Psoas muscle (tissue), 8 donors: ENCODE data around the gene ORM1. TPM values are rescaled to one million over a fixed set of nuclear protein-coding genes. Genes with fewer than 3 reads are reported as not detected.

ENCODE experiments used
- ATAC-seq, 4 donors: fragments of 200-7000 bp; cut with Tn5 transposase; one replicate each; pipeline ENCODE4 v1.9.1; 2020; ENCODE audit warnings: moderate library complexity in 3 of 4, mild to moderate bottlenecking in 2 of 4
- DNase-seq, 2 donors: peaks; one replicate each; pipeline ENCODE4 v3.0.0-alpha.2; 2020
- H3K27ac ChIP-seq: fragments of 200-600 bp; one replicate; pipeline ENCODE4 v1.8.0; 2022
- H3K27me3 ChIP-seq, 3 donors: fragments of 200-600 bp in 1 of 3; one replicate each; pipeline versions ENCODE4 v1.6.1 to v1.8.0; 2013 to 2022; ENCODE audit warnings: low read length in 2 of 3, mild to moderate bottlenecking in 2 of 3, moderate library complexity in 1 of 3; ENCODE audit not compliant: insufficient read depth in 3 of 3
- H3K36me3 ChIP-seq, 2 donors: fragments of 200-600 bp in 1 of 2; one replicate each; pipeline versions ENCODE4 v1.6.1 to v1.8.0; 2013 to 2022; ENCODE audit warnings: low read depth in 1 of 2, mild to moderate bottlenecking in 1 of 2, moderate library complexity in 1 of 2; ENCODE audit not compliant: insufficient read depth in 1 of 2
- H3K4me1 ChIP-seq: fragments of 200-600 bp; one replicate; pipeline ENCODE4 v1.8.0; 2022
- H3K4me3 ChIP-seq: fragments of 200-600 bp; one replicate; pipeline ENCODE4 v1.8.0; 2022; ENCODE audit warnings: mild to moderate bottlenecking
- H3K9me3 ChIP-seq: fragments of 200-600 bp; one replicate; pipeline ENCODE4 v1.8.0; 2022
- WGBS, 3 donors: extraction: QIAGEN DNeasy Blood & Tissue Kit; methylation state at CpG; one replicate each; pipeline versions ENCODE4 v1.1.6 to v1.1.7; 2013; 5-methylcytosine and 5-hydroxymethylcytosine counted together
- intact Hi-C, 2 donors: fragments of 100-400 bp; cut with DNase I; formaldehyde crosslinking; loops; one replicate each; pipeline versions ENCODE4 v1.11.0 to v1.14.2; 2022
- polyA plus RNA-seq, 3 donors: library from polyadenylated mRNA; stranded (reverse); fragments of 200-250 nt; gene quantifications; one replicate each; pipeline ENCODE4 v1.2.3, GENCODE V29; 2013
- total RNA-seq, 4 donors: library from RNA; stranded (reverse); fragmentation: NEBNext Ultra II Directional in 2 of 4; extraction: Animal tissue kit (Norgen Biotek cat#: 25700) in 2 of 4; gene quantifications; one replicate each; pipeline versions ENCODE4 v1.2.1 to v1.2.4, GENCODE V29; 2021 to 2023
- TF ChIP-seq, protein P1 (sequence below): fragments of 200-600 bp; IDR thresholded peaks from one replicate; pipeline ENCODE4 v1.8.0; 2022; ENCODE audit warnings: antibody characterized with exemption
- donor health status: healthy with polysubstance abuse.
- donor health status: DM: no; HTN: no; CAD: no; lungs with moderate emphysema.
- donor health status: Bipolar disorder and iron deficiency.
- donor health status: healthy.
- donor health status: DM: yes; HTN: yes; CAD: no.
- donor health status: DM: no; HTN: no; CAD: no.
- donor health status: DM: no; HTN: no; CAD: no.
- donor health status: DM: yes; HTN: yes; CAD: no.

Gene ORM1
- total and polyA plus RNA-seq, 7 donors = 0.21 to 2.8 (median 1.2) TPM; not detected in 3

DNA sequence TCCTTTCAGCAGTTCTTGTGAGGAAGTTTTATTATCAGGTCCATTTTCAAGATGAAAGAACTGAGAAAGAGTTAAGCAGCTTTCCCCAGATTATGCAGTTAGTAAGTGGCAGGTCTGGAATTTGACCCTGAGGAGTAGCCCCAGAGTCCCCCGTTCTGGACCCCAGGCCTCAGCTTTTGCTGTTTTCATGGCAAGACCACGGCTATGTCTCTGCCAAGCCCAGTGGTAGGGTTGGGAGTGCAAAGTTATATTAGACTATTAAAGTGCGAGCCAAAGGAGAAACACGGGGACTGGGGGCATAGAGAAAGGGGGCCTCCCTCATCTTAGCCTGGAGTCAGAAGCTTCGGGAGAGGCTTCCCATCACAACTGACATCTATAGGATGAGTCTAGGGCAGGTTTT is 19.3 kb upstream of the ORM1 start:
- intact Hi-C loops = no loop called here
- H3K27ac ChIP-seq = no peak overlapping the region
- WGBS, 3 donors = 81 to 86% (median 84%) methylated on average over 5 of the region's 5 CpGs
- no peak for DNase-seq
- no peaks in the 10 kb centered on the region for H3K9me3 ChIP-seq
- no peak overlapping the region for H3K4me3 ChIP-seq
- H3K36me3 ChIP-seq = peaks cover 0 to 35% of the 10 kb centered on the region in 2 donors
- TF ChIP-seq, protein P1, sequence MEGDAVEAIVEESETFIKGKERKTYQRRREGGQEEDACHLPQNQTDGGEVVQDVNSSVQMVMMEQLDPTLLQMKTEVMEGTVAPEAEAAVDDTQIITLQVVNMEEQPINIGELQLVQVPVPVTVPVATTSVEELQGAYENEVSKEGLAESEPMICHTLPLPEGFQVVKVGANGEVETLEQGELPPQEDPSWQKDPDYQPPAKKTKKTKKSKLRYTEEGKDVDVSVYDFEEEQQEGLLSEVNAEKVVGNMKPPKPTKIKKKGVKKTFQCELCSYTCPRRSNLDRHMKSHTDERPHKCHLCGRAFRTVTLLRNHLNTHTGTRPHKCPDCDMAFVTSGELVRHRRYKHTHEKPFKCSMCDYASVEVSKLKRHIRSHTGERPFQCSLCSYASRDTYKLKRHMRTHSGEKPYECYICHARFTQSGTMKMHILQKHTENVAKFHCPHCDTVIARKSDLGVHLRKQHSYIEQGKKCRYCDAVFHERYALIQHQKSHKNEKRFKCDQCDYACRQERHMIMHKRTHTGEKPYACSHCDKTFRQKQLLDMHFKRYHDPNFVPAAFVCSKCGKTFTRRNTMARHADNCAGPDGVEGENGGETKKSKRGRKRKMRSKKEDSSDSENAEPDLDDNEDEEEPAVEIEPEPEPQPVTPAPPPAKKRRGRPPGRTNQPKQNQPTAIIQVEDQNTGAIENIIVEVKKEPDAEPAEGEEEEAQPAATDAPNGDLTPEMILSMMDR = no peak
- ATAC-seq = no peak
- H3K27me3 ChIP-seq = no peaks in the 10 kb centered on the region
- no peaks in the 10 kb centered on the region for H3K4me1 ChIP-seq

DNA sequence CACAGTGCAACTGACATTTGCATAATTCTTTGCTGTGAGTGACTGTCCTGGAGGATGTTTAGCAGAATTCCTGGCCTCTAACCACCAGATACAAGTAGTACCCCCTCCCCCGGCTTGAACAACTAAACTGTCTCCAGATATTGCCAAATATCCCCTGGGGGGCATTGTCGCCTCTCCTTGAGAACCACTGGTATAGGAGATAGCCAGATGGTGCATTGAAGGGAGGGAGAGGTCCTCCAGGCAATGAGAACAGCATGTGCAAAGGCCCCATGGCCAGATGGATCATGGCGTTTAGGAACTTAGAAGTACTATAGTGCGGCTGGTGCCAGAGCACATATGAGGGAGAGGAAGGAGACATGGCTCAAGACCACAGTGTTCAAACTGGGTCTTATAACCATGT is 18.9 kb upstream of the ORM1 start:
- no peaks in the 10 kb centered on the region for H3K4me1 ChIP-seq
- H3K27me3 ChIP-seq = no peaks in the 10 kb centered on the region
- peaks cover 0 to 31% of the 10 kb centered on the region in 2 donors for H3K36me3 ChIP-seq
- no peak overlapping the region for H3K27ac ChIP-seq
- no peaks in the 10 kb centered on the region for H3K9me3 ChIP-seq
- H3K4me3 ChIP-seq = no peak overlapping the region
- intact Hi-C loops = no loop called here
- TF ChIP-seq, protein P1 = no peak
- 93 to 97% (median 96%) methylated on average over 4 of the region's 4 CpGs for WGBS, 3 donors
- ATAC-seq = no peak
- DNase-seq = no peak

DNA sequence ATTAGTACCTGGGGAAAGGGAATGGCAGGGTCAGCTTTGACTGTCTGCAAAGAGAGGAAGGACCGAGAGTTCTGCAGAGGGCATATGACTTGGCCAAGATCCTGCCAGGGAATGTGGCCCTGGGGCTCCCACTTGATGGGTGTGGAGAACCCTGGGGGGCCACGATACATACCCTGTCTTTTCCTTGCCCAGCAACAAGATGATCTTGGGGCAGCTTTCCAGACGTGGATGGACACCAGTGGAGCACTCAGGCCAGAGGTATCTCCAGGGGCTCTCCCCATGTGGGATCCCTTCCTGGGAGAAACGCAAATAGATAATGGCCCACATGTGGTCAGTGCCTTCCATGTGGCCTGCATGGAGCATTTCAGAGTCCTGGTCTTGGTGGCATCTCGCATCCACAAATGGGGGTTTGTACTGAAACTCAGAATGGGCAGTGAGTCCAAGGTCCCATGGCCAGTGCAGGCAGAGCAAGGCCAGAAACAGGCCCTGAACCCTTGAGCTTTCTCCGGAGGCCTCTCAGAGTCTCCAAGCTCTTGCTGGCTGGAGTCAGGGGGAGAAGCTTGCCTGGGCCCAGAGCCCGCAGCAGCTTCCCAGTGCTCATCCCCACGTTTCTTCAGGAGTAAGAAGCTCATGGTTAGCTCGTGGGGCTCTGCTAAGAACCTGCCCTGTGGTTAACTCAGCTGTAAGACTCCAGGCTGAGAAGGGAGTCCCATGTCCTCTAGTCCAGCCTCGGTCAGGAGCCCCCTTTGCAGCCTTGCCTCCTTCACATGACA is 18.3 kb upstream of the ORM1 start:
- Histone ChIP-seq H3K4me3 (no peak overlapping the region), H3K27me3 (no peaks in the 10 kb centered on the region), H3K36me3 (peaks cover 0 to 30% of the 10 kb centered on the region in 2 donors), H3K27ac (no peak overlapping the region), H3K4me1 (no peaks in the 10 kb centered on the region), H3K9me3 (no peaks in the 10 kb centered on the region)
- TF ChIP-seq, protein P1 = no peak
- DNase-seq (no peak), ATAC-seq (no peak)
- 91% methylated on average over 10 of the region's 10 CpGs for WGBS, 3 donors
- intact Hi-C loops = loop anchor here in 1 of 2 donors (1.0 kb wide), 1 partner anchor 220 kb away; no protein-coding TSS in a partner anchor

DNA sequence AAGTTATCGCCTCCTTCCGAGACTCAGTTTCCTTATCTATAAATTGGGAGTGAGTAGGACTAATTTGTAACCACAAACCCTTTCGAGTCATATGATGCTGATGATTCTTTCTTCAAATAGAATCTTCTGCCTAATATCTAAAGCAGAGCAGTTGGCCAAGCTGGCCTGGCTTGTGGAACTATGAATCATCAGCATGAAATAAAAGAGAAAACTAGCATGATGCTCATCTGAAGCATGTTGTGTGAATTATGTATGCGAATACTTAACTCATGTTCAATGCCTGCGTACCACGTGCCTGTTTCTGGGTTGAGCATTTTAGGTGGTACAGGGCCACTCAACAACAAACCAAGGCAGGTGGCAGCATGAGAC is 15.0 kb upstream of the ORM1 start:
- DNase-seq = no peak
- 89 to 97% (median 93%) methylated on average over 6 of the region's 6 CpGs for WGBS, 3 donors
- Histone ChIP-seq H3K27me3 (no peaks in the 10 kb centered on the region), H3K4me1 (no peaks in the 10 kb centered on the region), H3K9me3 (no peaks in the 10 kb centered on the region), H3K4me3 (no peak overlapping the region), H3K36me3 (peaks cover 0 to 24% of the 10 kb centered on the region in 2 donors), H3K27ac (no peak overlapping the region)
- ATAC-seq = no peak
- TF ChIP-seq, protein P1 = no peak
- intact Hi-C loops = no loop called here
